Right cardiac atrium (tissue), 5 donors: ENCODE measurements around the gene CEP128. TPM values are rescaled to one million over a fixed set of nuclear protein-coding genes. Genes with fewer than 3 reads are reported as not detected.
A peak's percentile ranks its signal among the peaks of the same experiment; 100 is the strongest.
"Not testable (repeated sequence)": the region's sequence is repeated elsewhere in the genome, so short reads cannot be mapped to it uniquely, and the experiment has no call there.

Experiments used
- ATAC-seq, 2 donors: fragments of 200-7000 bp; cut with Tn5 transposase; one replicate each; pipeline versions ENCODE4 v1.8.0 to v1.9.1; 2020; ENCODE audit warnings: moderate library complexity in 2 of 2, mild to moderate bottlenecking in 1 of 2
- DNase-seq, 3 donors: peaks; one replicate each; pipeline ENCODE4 v3.0.0-alpha.2; 2020
- H3K27ac ChIP-seq: one replicate; pipeline ENCODE4 v1.5.1; 2013; ENCODE audit warnings: mild to moderate bottlenecking, low read length, control low read depth, moderate library complexity
- H3K27me3 ChIP-seq: one replicate; pipeline ENCODE4 v1.6.1; 2013; ENCODE audit not compliant: control insufficient read depth, insufficient read depth
- H3K4me1 ChIP-seq: one replicate; pipeline ENCODE4 v1.6.1; 2013; ENCODE audit warnings: low read length; ENCODE audit not compliant: control insufficient read depth, insufficient read depth
- H3K4me3 ChIP-seq: one replicate; pipeline ENCODE4 v1.5.1; 2013; ENCODE audit warnings: low read length, control low read depth
- H3K9me3 ChIP-seq: one replicate; pipeline ENCODE4 v1.6.1; 2013; ENCODE audit warnings: low read length; ENCODE audit not compliant: control insufficient read depth
- WGBS: extraction: QIAGEN DNeasy Blood & Tissue Kit; methylation state at CpG from one replicate; pipeline ENCODE4 v1.1.7; 2013; 5-methylcytosine and 5-hydroxymethylcytosine counted together
- intact Hi-C, 4 donors: fragments of 100-400 bp; cut with DNase I; formaldehyde crosslinking; loops; one replicate each; pipeline versions ENCODE4 v1.11.0 to v1.14.0; 2022 to 2023
- polyA plus RNA-seq: library from polyadenylated mRNA; stranded (reverse); fragments of 200-250 nt; gene quantifications from one replicate; pipeline ENCODE4 v1.2.3, GENCODE V29; 2013
- total RNA-seq, 4 donors: library from RNA; stranded (reverse); fragmentation: NEBNext Ultra II Directional; extraction: Animal tissue kit (Norgen Biotek cat#: 25700); gene quantifications; one replicate each; pipeline ENCODE4 v1.2.1, GENCODE V29; 2021
- donor health status: healthy with polysubstance abuse.
- donor health status: DM: no; HTN: yes; CAD: no.
- donor health status: DM: no; HTN: no; CAD: no.
- donor health status: DM: no; HTN: yes; CAD: no; lungs with severe emphysema.
- donor health status: DM: yes; HTN: yes; CAD: no.

The CEP128 gene
- total and polyA plus RNA-seq, 5 donors = 1.2 to 9.2 (median 5.6) TPM

DNA sequence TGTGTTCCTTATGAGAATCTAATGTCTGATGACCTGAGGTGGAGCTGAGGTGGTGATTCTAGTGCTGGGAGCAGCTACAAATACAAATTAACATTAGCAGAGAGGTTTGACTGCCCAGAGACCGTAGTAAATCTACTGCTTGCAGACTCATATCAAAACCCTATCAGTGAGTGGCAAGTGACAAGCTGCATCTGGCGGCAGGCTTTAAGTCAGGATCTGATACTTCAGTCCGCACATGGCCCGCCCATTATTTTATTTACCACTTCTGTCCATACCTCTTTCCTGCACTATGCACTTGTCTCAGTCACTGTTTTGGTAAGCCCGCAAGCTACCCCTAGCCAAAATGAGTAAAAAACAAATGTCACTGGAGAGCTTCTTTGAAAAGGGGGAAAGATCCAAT lies 11.4 kb downstream of the CEP128 start:
- Histone ChIP-seq H3K27me3 (no peaks in the 10 kb centered on the region), H3K9me3 (no peaks in the 10 kb centered on the region), H3K27ac (no peak overlapping the region), H3K4me1 (peaks cover 2% of the 10 kb centered on the region), H3K4me3 (no peak overlapping the region)
- 86% methylated on average over 5 of the region's 5 CpGs for WGBS
- DNase-seq = no peak
- intact Hi-C loops = no loop called here
- ATAC-seq = no peak

DNA sequence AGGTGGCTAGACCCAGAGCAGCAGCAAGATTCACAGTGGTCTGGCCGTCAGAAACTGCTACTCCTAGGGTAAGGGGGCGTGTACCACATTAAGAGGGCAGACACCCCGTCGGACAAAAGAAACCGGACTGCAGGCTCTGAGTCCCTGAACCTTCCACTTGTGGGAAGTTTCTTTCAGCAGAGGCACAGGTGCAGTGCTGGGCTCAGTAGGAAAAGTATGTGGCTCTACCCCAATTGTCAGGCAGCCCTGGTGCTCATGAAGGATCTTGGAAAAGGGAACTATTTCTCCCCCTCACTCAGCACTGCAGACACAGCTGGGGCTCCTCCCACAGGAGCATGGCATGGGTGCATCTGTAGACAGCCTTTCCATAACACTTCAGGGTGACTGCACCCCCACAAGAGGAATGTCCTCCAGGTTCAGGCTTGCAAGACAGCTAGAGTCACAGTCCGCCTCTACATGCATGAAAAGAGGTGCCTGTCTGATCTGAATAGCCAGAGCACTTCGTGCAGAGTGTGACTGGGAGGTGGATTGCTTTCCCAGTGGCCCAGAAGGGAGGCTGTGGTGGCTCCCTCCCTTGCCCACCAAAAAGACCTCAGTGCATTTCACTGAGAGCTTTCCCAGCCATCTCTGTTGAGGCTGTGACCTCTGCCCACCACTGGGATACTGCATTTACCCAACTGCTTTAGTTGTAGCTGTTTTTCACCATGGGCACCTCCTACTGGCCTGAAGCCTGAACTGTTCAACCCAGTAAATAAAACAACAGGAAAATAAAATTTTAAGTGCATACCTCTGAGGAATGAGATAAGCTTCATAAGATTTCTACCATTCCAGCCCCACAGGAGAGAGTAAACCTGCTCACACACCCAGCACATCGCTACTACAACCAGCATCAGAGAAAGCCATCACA lies 14.2 kb downstream of the CEP128 start:
- H3K4me3 ChIP-seq = no peak overlapping the region
- WGBS = 78% methylated on average over 8 of the region's 8 CpGs
- no peaks in the 10 kb centered on the region for H3K9me3 ChIP-seq
- intact Hi-C loops = no loop called here
- ATAC-seq (peak in 1 of 2 donors; percentile 14), DNase-seq (no peak)
- no peaks in the 10 kb centered on the region for H3K27me3 ChIP-seq
- peaks cover 2% of the 10 kb centered on the region for H3K4me1 ChIP-seq
- H3K27ac ChIP-seq = peak overlapping the region; percentile 66

DNA sequence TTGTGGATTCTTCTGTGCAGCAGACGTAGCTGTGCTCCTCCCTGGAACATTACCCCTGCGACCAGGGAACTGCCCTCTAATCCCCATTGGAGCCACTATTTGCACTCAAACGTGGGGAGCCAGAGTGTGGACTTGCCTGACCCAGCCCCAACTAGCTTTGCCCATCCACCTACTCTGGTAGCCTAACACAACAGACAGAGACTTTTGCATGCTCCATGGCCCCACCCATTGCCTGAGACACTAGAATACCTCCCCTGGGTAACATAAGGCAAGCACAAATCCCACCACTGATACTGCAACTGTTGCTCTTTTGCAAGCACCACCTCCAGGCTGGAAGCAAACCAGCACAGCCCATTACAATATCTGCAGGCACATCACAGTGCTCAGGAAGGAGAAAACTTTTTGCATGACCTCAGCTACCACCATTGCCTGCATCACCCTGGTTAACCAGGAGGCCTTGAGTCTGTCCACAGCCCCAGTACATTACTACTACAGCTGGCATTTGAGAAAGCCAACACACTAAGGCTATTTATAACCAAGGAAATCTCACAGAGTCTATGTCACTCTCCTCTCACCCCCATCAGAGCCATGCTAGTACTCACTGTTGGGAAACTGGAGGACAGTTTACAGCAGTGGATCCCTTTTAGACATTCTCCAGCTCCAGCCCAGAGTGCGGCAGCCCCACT lies 15.0 kb downstream of the CEP128 start:
- intact Hi-C loops = no loop called here
- Histone ChIP-seq H3K4me3 (no peak overlapping the region), H3K4me1 (peaks cover 2% of the 10 kb centered on the region), H3K27ac (peak overlapping the region; percentile 66), H3K27me3 (no peaks in the 10 kb centered on the region), H3K9me3 (no peaks in the 10 kb centered on the region)
- ATAC-seq (peak; percentile 80 to 84), DNase-seq (no peak)
- 82% methylated on average over 4 of the region's 4 CpGs for WGBS

DNA sequence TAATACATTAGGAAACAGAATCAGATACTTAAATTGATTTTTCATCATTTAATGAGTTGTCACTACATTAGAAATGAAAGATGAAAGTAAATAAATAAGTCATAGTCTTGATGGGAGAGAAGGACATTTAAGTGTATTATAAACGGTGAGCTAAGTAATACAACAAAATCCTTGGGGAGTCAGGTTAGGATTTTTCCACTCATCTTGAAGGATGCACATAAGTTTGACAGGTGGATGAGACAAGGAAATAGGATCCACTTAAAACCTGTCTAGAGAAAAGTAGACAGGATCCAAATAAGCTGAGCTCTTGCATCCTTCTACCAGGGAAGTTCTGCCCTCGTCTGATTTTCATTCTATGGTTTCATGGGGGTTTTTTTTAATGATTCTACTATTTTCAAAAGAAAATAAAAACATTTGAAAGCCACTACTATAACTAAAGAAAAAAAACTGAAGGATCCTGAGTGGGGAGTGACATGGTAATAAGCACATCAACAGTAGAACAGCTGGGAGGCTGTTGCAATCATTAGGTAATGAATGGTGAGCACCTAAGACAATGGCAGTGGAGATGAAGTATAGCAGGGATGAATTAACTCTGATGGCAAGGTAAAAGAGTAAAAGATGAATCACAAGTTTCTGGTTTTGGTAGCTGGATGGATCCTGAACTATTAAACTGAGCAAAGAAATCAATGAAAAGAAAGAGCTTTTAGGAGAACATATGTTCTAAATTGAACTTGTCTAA lies 17.0 kb downstream of the CEP128 start:
- H3K9me3 ChIP-seq = no peaks in the 10 kb centered on the region
- no peak for DNase-seq
- H3K4me3 ChIP-seq = no peak overlapping the region
- no peak for ATAC-seq
- intact Hi-C loops = no loop called here
- H3K27ac ChIP-seq = no peak overlapping the region
- H3K4me1 ChIP-seq = peaks cover 2% of the 10 kb centered on the region
- WGBS = 89% methylated on average over 2 of the region's 2 CpGs
- H3K27me3 ChIP-seq = no peaks in the 10 kb centered on the region

DNA sequence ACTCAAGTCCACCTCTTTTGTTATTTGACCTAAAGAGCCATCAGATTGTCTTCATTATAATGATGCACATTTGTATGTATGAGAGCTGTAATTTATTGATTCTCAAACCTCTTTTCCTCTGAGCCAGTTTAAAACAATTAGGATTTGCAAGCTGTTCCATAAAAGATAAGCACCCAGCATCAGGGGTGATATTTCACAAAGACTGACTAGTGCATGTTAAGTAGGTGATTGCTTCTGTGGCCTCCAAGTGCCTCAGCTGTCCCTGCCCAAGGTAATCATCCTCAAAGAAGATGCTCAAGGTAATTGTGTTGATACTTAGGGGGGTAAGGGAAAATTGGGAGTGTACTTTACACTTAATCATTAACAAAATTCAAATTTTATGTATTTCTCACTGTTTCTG lies 18.2 kb downstream of the CEP128 start:
- no peak for DNase-seq
- Histone ChIP-seq H3K27me3 (no peaks in the 10 kb centered on the region), H3K4me1 (peaks cover 2% of the 10 kb centered on the region), H3K9me3 (no peaks in the 10 kb centered on the region), H3K27ac (no peak overlapping the region), H3K4me3 (no peak overlapping the region)
- no peak for ATAC-seq
- intact Hi-C loops = no loop called here

DNA sequence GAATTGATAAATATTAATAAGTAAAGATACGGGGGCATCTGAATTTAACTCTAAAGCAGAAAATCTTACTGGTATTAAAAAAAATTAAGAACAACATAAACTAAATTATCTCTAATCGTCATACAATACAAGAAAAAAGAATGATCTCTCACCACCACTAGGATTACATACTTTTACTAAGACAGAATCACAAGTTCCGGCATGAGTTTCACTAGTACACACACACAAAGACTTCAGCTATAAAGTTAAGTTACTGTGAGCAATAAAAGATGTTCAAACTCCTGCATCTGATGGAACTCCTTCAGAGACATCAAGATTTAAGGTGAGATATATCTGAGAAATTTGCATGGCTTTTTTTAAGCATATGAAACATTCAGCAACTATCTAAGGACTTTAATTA lies 21.9 kb downstream of the CEP128 start:
- intact Hi-C loops = no loop called here
- 92% methylated on average over 3 of the region's 3 CpGs for WGBS
- no peak for ATAC-seq
- DNase-seq = no peak
- H3K4me3 ChIP-seq = no peak overlapping the region
- H3K9me3 ChIP-seq = no peaks in the 10 kb centered on the region
- no peak overlapping the region for H3K27ac ChIP-seq
- H3K27me3 ChIP-seq = no peaks in the 10 kb centered on the region
- H3K4me1 ChIP-seq = no peaks in the 10 kb centered on the region

DNA sequence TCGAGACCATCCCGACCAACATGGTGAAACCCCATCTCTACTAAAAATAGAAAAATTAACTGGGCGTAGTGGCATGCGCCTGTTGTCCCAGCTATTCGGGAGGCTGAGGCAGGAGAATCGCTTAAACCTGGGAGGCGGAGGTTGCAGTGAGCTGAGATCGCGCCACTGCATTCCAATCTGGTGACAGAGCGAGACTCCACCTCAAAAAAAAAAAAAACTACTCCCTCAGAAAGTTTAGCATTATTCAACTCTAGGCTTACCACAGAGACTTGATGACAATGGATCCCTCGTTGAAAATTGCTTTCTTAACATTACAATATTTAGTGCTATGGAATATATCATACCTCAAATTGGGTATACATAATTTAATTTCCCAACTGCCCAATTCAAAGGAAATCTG lies 29.5 kb downstream of the CEP128 start:
- intact Hi-C loops, H3K9me3 ChIP-seq, H3K4me1 ChIP-seq, ATAC-seq, H3K27me3 ChIP-seq, H3K4me3 ChIP-seq, DNase-seq, H3K27ac ChIP-seq: not testable (repeated sequence)
- 97% methylated on average over 11 of the region's 11 CpGs for WGBS

DNA sequence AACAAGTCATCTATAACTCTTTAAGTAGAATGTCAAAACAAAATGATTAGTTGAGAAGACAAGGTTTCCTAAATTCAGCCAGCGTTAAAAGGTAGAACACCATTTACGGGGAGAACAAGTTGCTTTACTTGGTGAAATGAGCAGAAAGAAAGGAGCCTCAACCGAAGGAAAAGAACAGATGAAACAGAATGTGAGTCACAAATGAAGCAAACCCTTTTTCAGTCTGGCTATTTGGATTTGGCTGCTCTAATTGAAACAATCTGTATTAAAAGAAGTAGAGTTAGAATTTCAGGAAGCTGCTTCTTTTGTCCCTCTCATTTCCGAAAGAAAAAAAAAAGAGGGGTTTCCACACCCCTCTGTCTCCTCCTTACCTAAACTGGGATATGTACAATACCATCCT lies 34.6 kb downstream of the CEP128 start:
- intact Hi-C loops = no loop called here
- no peaks in the 10 kb centered on the region for H3K4me1 ChIP-seq
- no peak overlapping the region for H3K4me3 ChIP-seq
- no peaks in the 10 kb centered on the region for H3K27me3 ChIP-seq
- no peaks in the 10 kb centered on the region for H3K9me3 ChIP-seq
- no peak for ATAC-seq
- 94% methylated on average over 4 of the region's 4 CpGs for WGBS
- no peak for DNase-seq
- H3K27ac ChIP-seq = no peak overlapping the region

DNA sequence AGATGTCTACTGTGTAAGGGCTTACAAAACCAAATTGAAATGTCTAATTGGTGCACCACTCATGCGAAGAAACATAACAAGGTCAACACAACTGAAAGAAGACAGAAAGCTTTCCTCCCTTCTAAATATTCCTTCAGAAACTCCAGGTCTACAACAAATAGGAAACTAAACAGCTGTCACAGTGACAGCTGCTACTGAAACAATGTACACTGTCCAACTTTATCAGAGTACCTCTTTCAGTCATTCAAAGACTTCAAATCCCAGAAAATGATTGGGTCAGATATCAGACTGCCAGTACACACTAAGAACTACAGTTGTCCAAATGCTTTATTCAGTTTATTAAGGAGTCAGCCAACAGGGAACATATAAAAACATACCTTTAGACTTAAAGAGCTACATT lies 35.2 kb downstream of the CEP128 start:
- Histone ChIP-seq H3K9me3 (no peaks in the 10 kb centered on the region), H3K27ac (no peak overlapping the region), H3K27me3 (no peaks in the 10 kb centered on the region), H3K4me3 (no peak overlapping the region), H3K4me1 (no peaks in the 10 kb centered on the region)
- DNase-seq (no peak), ATAC-seq (no peak)
- WGBS = 0% methylated on average over 1 of the region's 1 CpG
- intact Hi-C loops = no loop called here

DNA sequence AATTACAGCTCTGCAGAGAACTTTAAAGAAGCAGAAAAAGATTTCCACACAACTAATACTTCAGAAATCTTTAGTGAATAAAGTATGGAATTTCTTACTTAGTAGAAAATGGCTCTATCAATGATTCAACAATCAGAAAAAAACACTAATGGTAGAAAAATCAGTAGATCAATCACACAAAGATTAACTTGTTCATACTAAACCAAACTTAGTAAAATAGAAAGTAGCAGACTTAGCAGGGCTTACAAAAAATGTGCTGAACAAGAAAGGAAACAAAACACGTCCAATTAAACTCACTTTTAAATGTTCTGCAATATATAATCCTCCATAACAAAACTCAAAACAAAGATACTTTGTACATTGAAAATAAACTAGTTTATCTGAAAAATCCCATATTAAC lies 38.9 kb downstream of the CEP128 start:
- no peak for DNase-seq
- 85% methylated on average over 1 of the region's 1 CpG for WGBS
- H3K27me3 ChIP-seq = no peaks in the 10 kb centered on the region
- H3K27ac ChIP-seq = no peak overlapping the region
- no peaks in the 10 kb centered on the region for H3K9me3 ChIP-seq
- no peaks in the 10 kb centered on the region for H3K4me1 ChIP-seq
- intact Hi-C loops = no loop called here
- no peak for ATAC-seq
- no peak overlapping the region for H3K4me3 ChIP-seq

DNA sequence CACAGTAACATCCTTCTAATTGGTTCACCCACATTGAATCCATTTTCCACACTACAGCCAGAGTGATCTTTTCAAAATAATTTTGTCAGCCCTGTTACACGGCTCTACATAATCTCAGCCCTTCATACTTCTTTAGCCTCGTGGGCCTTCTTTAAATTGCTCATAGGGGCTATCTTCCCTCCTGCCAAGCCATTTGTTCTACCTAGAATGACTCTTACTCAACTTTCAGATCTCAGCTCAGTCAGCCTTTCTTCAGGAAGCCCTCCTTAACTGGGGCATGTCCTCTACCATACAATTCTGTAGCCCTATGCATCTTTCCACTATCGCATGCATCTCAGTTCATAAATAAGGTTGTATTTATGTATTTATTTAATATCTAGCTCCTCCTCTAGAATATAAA lies 39.7 kb downstream of the CEP128 start:
- ATAC-seq (no peak), DNase-seq (no peak)
- H3K27ac ChIP-seq = no peak overlapping the region
- no peaks in the 10 kb centered on the region for H3K27me3 ChIP-seq
- H3K9me3 ChIP-seq = no peaks in the 10 kb centered on the region
- H3K4me3 ChIP-seq = no peak overlapping the region
- intact Hi-C loops = no loop called here
- no peaks in the 10 kb centered on the region for H3K4me1 ChIP-seq
- 82% methylated on average over 3 of the region's 3 CpGs for WGBS
